Testis (tissue), 3 donors: ENCODE data around the gene WAPL. TPM values are rescaled to one million over a fixed set of nuclear protein-coding genes. Genes with fewer than 3 reads are reported as not detected.

Experiments used
- DNase-seq: peaks from one replicate; pipeline ENCODE4 v3.0.0-alpha.2; 2019
- H3K27ac ChIP-seq, 2 donors: fragments of 200-600 bp; sonication (generic); one replicate each; pipeline ENCODE4 v1.5.1; 2019
- H3K27me3 ChIP-seq: fragments of 200-600 bp; sonication (generic); one replicate; pipeline ENCODE4 v1.5.1; 2019
- H3K36me3 ChIP-seq: fragments of 200-600 bp; sonication (generic); one replicate; pipeline ENCODE4 v1.5.1; 2017; ENCODE audit warnings: low read depth; ENCODE audit errors: missing control alignments
- H3K4me1 ChIP-seq: fragments of 200-600 bp; sonication (generic); one replicate; pipeline ENCODE4 v1.5.1; 2019
- H3K4me3 ChIP-seq, 2 donors: fragments of 200-600 bp; sonication (generic); one replicate each; pipeline ENCODE4 v1.5.1; 2017 to 2019
- H3K9me3 ChIP-seq: fragments of 200-600 bp; sonication (generic); one replicate; pipeline ENCODE4 v1.5.1; 2017
- POLR2A ChIP-seq: fragments of 450-650 bp; IDR thresholded peaks from one replicate; pipeline ENCODE4 v1.6.1; 2017; ENCODE audit warnings: antibody characterized with exemption, mild to moderate bottlenecking, moderate library complexity
- WGBS, 2 donors: methylation state at CpG; one replicate each; pipeline ENCODE4 v1.1.5; 2018; 5-methylcytosine and 5-hydroxymethylcytosine counted together
- intact Hi-C: fragments of 100-400 bp; cut with DNase I; formaldehyde crosslinking; loops from one replicate; pipeline ENCODE4 v1.15.1; 2023; ENCODE audit warnings: low total_unique reads
- polyA plus RNA-seq: library from polyadenylated mRNA; stranded (reverse); fragments of 350-450 nt; fragmentation: Illumina TruSeq; extraction: RNeasy Lipid Tissue Mini Kit (QIAGEN cat#74804); gene quantifications from one replicate; pipeline ENCODE4 v1.2.3, GENCODE V29; 2014; ENCODE audit warnings: low read depth, low replicate concordance; ENCODE audit not compliant: insufficient read depth
- total RNA-seq, 2 donors: library from RNA; depleted of rRNA; stranded (reverse); fragments of >200 nt; gene quantifications; one replicate each; pipeline ENCODE4 v1.2.3, GENCODE V29; 2016
- TF ChIP-seq, protein P1 (sequence below), 3 experiments: fragments of 450-650 bp in 2 of 3; fragments of 200-600 bp in 1 of 3; sonication (generic) in 1 of 3; IDR thresholded peaks; one replicate each; pipeline ENCODE4 v1.5.1; 2016 to 2019; ENCODE audit warnings: antibody characterized with exemption in 3 of 3, mild to moderate bottlenecking in 2 of 3, moderate library complexity in 1 of 3

Gene WAPL
- total and polyA plus RNA-seq, 3 donors from 2014 or later = 65.7 to 89.8 (median 80.8) TPM

DNA sequence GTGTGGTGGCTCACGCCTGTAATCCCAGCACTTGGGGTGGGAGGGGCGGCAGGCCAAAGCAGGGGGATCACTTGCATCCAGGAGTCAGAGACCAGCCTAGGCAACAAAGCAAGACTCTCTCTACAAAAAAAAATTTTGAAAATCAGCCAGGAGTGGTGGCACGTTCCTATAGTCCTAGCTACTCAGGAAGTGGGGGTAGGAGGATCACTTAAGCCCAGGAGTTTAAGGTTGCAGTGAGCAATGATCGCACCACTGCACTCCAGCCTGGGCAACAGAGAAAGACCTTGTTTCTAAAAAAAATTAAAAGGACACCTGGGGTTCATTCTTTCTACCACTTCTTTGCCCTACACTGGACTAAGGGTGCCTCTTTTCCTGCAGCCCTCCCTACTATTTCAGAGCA, 15.1 kb downstream of the WAPL start:
- no peak for TF ChIP-seq POLR2A
- TF ChIP-seq, protein P1, sequence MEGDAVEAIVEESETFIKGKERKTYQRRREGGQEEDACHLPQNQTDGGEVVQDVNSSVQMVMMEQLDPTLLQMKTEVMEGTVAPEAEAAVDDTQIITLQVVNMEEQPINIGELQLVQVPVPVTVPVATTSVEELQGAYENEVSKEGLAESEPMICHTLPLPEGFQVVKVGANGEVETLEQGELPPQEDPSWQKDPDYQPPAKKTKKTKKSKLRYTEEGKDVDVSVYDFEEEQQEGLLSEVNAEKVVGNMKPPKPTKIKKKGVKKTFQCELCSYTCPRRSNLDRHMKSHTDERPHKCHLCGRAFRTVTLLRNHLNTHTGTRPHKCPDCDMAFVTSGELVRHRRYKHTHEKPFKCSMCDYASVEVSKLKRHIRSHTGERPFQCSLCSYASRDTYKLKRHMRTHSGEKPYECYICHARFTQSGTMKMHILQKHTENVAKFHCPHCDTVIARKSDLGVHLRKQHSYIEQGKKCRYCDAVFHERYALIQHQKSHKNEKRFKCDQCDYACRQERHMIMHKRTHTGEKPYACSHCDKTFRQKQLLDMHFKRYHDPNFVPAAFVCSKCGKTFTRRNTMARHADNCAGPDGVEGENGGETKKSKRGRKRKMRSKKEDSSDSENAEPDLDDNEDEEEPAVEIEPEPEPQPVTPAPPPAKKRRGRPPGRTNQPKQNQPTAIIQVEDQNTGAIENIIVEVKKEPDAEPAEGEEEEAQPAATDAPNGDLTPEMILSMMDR (IDR thresholded peaks at IDR 0.05) = no peak
- H3K27me3 ChIP-seq = no peaks in the 10 kb centered on the region
- H3K9me3 ChIP-seq = no peaks in the 10 kb centered on the region
- no peak overlapping the region for H3K27ac ChIP-seq
- H3K4me3 ChIP-seq = no peak overlapping the region
- WGBS, 2 donors = 66 to 72% methylated on average over 4 of the region's 4 CpGs
- H3K4me1 ChIP-seq = peaks cover 4% of the 10 kb centered on the region
- no peaks in the 10 kb centered on the region for H3K36me3 ChIP-seq
- no peak for DNase-seq
- intact Hi-C loops = no loop called here

DNA sequence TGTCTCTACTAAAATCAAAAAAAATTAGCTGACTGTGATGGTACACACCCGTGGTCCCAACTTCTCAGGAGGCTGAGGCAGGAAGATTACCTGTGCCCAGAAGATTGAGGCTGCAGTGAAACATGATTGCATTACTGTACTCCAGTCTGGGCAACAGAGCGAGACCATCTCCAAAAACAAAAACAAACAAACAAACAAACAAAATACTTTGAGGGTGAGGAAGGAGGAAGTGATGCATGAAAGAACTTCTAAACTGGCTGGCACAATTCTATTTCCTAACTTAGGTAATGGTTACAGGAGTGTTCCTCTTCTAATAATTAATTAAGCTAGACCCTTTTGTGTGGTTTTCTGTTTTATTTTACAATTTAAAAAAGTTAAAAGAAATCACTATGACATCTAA, 15.5 kb downstream of the WAPL start:
- Histone ChIP-seq H3K9me3 (no peaks in the 10 kb centered on the region), H3K27me3 (no peaks in the 10 kb centered on the region), H3K4me1 (peaks cover 4% of the 10 kb centered on the region), H3K36me3 (no peaks in the 10 kb centered on the region), H3K4me3 (no peak overlapping the region), H3K27ac (no peak overlapping the region)
- intact Hi-C loops = no loop called here
- WGBS, 2 donors = 65 to 74% methylated on average over 2 of the region's 2 CpGs
- no peak for TF ChIP-seq POLR2A
- TF ChIP-seq, protein P1 (IDR thresholded peaks at IDR 0.05) = no peak
- DNase-seq = no peak

DNA sequence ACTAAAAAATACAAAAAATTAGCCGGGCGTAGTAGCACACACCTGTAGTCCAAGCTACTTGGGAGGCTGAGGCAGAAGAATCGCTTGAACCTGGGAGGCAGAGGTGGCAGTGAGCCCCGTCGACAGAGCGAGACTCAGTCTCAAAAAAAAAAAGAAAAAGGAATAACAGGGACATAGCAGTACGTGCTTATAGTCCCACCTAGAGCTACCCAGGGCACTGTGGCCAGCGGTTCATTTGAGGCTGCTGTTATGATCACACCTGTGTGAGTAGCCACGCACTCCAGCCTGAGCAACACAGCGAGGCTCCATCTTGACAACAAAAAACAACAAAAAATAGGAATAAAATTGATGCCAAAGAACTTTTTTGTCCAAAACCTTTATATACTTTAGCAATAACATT, 17.1 kb downstream of the WAPL start:
- WGBS, 2 donors = 94 to 97% methylated on average over 10 of the region's 10 CpGs
- intact Hi-C loops = no loop called here
- H3K4me3 ChIP-seq = no peak overlapping the region
- no peaks in the 10 kb centered on the region for H3K9me3 ChIP-seq
- H3K4me1 ChIP-seq = peaks cover 4% of the 10 kb centered on the region
- TF ChIP-seq, protein P1 (IDR thresholded peaks at IDR 0.05) = no peak
- no peak overlapping the region for H3K27ac ChIP-seq
- H3K36me3 ChIP-seq = no peaks in the 10 kb centered on the region
- H3K27me3 ChIP-seq = no peaks in the 10 kb centered on the region
- DNase-seq = no peak

DNA sequence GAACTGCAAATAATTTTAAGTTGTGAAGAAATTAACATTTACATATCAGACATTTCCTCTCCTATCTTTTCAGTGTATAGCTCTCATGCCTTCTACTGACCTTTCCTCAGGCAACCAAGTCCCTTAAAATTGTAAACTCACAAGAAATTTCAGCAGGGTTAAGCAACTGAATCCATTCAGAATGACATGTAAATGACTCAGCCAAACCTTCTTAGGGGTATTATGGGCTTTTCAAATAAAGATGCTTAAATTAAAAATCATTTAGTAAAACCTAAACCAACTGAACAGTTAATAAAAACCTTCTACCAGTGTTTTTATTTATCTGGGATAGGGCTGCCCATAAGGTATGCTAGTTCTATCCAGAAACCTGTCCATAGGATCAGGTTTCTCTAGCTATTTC, 20.7 kb downstream of the WAPL start:
- Histone ChIP-seq H3K9me3 (no peaks in the 10 kb centered on the region), H3K4me1 (peaks cover 3% of the 10 kb centered on the region), H3K27me3 (no peaks in the 10 kb centered on the region), H3K36me3 (no peaks in the 10 kb centered on the region), H3K27ac (no peak overlapping the region), H3K4me3 (no peak overlapping the region)
- intact Hi-C loops = no loop called here
- no peak for DNase-seq
- TF ChIP-seq, protein P1 (IDR thresholded peaks at IDR 0.05) = no peak
- TF ChIP-seq POLR2A = no peak

DNA sequence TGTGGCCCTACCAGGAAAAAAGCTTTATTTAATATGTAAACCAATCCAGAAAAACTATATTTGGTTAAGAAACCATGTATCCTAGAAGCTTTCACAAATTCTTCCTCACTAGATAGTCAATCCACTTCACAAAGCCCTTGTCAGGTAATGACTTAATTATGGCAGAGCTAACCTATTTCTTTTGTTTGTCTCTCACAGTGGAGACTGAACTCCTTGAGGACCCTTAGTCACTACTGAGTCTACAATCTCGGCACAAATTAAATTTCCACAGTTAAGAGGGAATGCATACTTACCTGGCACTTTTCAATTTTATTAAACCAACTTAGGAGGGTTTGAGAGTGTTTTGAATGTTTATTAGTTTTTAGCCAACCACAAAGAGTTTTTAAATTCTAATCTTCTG, 23.0 kb downstream of the WAPL start:
- Histone ChIP-seq H3K4me1 (peaks cover 3% of the 10 kb centered on the region), H3K27ac (no peak overlapping the region), H3K36me3 (no peaks in the 10 kb centered on the region), H3K4me3 (no peak overlapping the region), H3K9me3 (no peaks in the 10 kb centered on the region), H3K27me3 (no peaks in the 10 kb centered on the region)
- intact Hi-C loops = no loop called here
- WGBS, 2 donors = 84 to 95% methylated on average over 1 of the region's 1 CpG
- no peak for TF ChIP-seq POLR2A
- TF ChIP-seq, protein P1 (IDR thresholded peaks at IDR 0.05) = no peak
- DNase-seq = no peak
